IPS-18a (cell line): ENCODE results near the gene VGF.
"Not testable (repeated sequence)": the region's sequence is repeated elsewhere in the genome, so short reads cannot be mapped to it uniquely, and the experiment has no call there.

Source experiments
- H3K27ac ChIP-seq: one replicate; pipeline ENCODE4 v1.5.1; 2013; ENCODE audit warnings: low read length
- H3K27me3 ChIP-seq: one replicate; pipeline ENCODE4 v1.6.1; 2013; ENCODE audit warnings: mild to moderate bottlenecking, low read length; ENCODE audit not compliant: control insufficient read depth, insufficient read depth
- H3K36me3 ChIP-seq: one replicate; pipeline ENCODE4 v1.6.1; 2013; ENCODE audit warnings: low read depth, low read length; ENCODE audit not compliant: control insufficient read depth
- H3K4me1 ChIP-seq: one replicate; pipeline ENCODE4 v1.6.1; 2013; ENCODE audit warnings: low read depth, low read length; ENCODE audit not compliant: control insufficient read depth
- H3K4me3 ChIP-seq: one replicate; pipeline ENCODE4 v1.5.1; 2013; ENCODE audit warnings: low read length
- H3K9ac ChIP-seq: one replicate; pipeline ENCODE4 v1.6.1; 2013; ENCODE audit warnings: mild to moderate bottlenecking, low read length, moderate library complexity
- H3K9me3 ChIP-seq: one replicate; pipeline ENCODE4 v1.6.1; 2013; ENCODE audit warnings: low read depth, low read length; ENCODE audit not compliant: control insufficient read depth

Gene VGF

GRCh38 chr7:101201695-101202602 lies 36.6 kb upstream of the VGF start:
- H3K4me1 ChIP-seq: peaks cover 8% of the 10 kb centered on the region
- H3K9ac ChIP-seq: no peak overlapping the region
- no peaks in the 10 kb centered on the region for H3K27me3 ChIP-seq
- no peaks in the 10 kb centered on the region for H3K9me3 ChIP-seq
- no peak overlapping the region for H3K4me3 ChIP-seq
- H3K27ac ChIP-seq: no peak overlapping the region
- no peaks in the 10 kb centered on the region for H3K36me3 ChIP-seq

DNA sequence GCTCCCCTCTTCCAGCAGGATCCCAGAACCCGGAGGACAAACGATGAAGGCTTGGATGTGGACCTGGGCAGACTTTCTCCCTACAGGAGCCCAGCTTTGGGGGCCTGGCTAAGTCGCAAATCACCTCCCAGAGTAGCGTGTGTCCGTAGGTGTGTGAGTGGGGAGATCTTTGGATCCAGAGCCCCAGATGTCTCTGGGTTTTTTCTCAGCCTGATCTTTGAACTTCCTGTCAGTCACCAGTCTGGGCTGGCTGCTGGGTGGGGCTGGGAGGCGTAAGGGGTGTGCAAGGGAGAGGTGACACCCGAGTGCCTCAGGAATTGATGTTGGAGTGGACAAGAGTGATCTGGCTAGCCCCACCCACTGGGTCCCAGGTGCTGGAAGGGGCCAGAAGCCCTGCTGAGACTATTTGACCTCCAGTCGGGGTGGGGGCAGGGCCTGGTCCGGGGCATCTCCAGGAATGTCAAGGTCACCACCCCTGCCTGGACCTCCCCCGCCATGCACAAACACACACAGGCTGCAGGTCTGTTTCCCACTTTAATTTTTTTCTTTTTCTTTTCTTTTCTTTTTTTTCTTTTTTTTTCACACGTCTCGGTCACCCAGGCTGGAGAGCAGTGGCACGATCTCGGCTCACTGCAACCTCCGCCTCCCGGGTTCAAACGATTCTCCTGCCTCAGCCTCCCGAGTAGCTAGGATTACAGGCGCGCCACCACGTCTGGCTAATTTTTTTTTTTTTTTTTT lies 35.7 kb upstream of the VGF start, which contains the start of gene MOGAT3:
Gene MOGAT3, minus strand, starts transcription at position 175 of the 738 bp plus-strand sequence. CDS start 182 bp downstream, outside the sequence.
- H3K9ac ChIP-seq: no peak within 1 kb of the TSS

DNA sequence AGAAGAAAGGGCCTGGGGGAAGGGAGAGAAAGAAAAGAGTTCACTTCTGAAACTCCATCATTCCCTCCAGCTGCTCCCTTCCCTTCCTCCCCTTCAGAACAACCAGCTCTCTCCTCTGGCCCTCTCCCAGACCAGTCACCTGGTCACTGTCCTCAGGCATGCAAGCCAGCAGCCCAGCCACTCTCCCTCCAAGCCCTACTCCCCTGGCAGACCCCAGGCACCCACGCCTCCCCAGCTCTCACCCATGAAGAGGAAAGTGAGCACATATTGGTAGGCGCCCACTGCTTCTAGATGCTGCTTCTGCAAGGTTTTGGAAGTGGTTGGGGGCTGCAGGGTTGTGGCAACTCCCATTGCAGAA lies 35.1 kb upstream of the VGF start:
- H3K36me3 ChIP-seq: no peaks in the 10 kb centered on the region
- peaks cover 8% of the 10 kb centered on the region for H3K4me1 ChIP-seq
- H3K9me3 ChIP-seq: no peaks in the 10 kb centered on the region
- H3K4me3 ChIP-seq: no peak overlapping the region
- no peak overlapping the region for H3K27ac ChIP-seq
- H3K9ac ChIP-seq: no peak overlapping the region
- H3K27me3 ChIP-seq: no peaks in the 10 kb centered on the region

More for the DNA sequence above, 35.7 kb upstream of the VGF start, which contains the start of gene MOGAT3:
- no peaks in the 10 kb centered on the region for H3K27me3 ChIP-seq
- peaks cover 8% of the 10 kb centered on the region for H3K4me1 ChIP-seq
- no peaks in the 10 kb centered on the region for H3K36me3 ChIP-seq
- H3K9me3 ChIP-seq: no peaks in the 10 kb centered on the region
- no peak within 1 kb of the TSS for H3K27ac ChIP-seq
- no peak within 1 kb of the TSS for H3K4me3 ChIP-seq

GRCh38 chr7:101199522-101199921 lies 34.2 kb upstream of the VGF start:
- not testable (repeated sequence) for H3K27me3 ChIP-seq, H3K4me1 ChIP-seq, H3K4me3 ChIP-seq, H3K36me3 ChIP-seq, H3K9me3 ChIP-seq, H3K27ac ChIP-seq, H3K9ac ChIP-seq

GRCh38 chr7:101198476-101198875 lies 33.1 kb upstream of the VGF start:
- Histone ChIP-seq H3K9me3 (no peaks in the 10 kb centered on the region), H3K36me3 (no peaks in the 10 kb centered on the region), H3K9ac (no peak overlapping the region), H3K27ac (no peak overlapping the region), H3K4me1 (peaks cover 8% of the 10 kb centered on the region), H3K4me3 (no peak overlapping the region), H3K27me3 (no peaks in the 10 kb centered on the region)

DNA sequence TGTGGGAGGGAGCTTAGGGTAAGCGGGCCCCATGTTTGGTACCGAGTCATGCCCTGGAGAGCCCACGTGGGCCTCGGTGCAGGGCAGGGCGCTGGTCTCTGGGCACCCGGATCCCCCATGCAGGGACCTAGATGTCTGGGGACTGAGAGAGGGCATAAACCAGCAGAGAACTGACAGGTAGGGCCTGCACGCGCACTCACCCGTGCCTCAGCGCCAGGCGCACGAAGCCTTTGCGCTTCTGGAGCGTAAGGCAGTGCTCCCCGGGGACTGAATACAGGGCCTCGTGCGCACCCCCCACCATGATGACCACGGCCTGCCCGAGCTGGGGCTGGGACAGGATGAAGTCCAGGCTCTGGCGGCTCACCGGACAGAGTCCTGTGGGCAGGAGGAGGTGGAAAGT lies 32.6 kb upstream of the VGF start:
- no peak overlapping the region for H3K27ac ChIP-seq
- H3K9ac ChIP-seq: no peak overlapping the region
- H3K4me1 ChIP-seq: peaks cover 8% of the 10 kb centered on the region
- no peaks in the 10 kb centered on the region for H3K27me3 ChIP-seq
- no peaks in the 10 kb centered on the region for H3K9me3 ChIP-seq
- H3K4me3 ChIP-seq: no peak overlapping the region
- no peaks in the 10 kb centered on the region for H3K36me3 ChIP-seq

DNA sequence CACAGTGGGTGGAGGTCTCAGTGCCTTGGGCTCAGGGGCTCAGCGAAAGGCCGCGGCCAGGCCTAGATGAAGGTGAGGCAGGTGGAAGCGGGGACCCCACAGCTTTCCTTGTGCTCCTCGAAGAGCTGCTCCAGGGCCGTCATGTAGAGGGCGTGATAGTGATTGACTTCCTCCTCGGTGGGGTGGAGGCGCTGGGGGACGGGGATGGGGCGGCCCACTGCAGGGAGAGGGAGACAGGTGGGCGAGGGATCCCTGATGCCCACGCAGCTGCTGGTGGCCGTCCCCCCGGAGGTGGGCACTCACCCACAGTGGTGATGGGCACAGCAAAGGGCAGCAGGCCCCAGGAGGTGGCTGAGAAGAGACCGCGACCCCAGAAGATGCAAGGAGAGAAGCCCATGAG lies 30.5 kb upstream of the VGF start:
- Histone ChIP-seq H3K9me3 (no peaks in the 10 kb centered on the region), H3K4me1 (peaks cover 5% of the 10 kb centered on the region), H3K36me3 (no peaks in the 10 kb centered on the region), H3K4me3 (no peak overlapping the region), H3K27ac (no peak overlapping the region), H3K9ac (no peak overlapping the region), H3K27me3 (no peaks in the 10 kb centered on the region)

DNA sequence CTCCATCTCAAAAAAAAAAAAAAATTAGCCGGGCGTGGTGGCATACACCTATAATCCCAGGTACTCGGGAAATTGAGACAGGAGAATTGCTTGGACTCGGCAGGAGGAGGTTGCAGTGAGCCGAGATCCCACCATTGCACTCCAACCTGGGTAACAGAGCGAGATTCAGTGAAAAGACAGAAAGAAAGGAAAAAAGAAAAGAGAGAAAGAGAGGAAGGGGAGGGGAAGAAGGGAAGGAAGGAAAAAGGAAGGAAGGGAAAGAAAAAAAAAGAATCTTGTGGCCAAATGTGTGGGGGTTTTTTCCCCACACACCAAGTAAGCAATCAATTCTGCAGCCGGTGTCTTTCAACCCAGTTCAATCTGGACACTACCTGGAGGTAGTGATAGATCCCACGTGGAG lies 23.7 kb upstream of the VGF start:
- Histone ChIP-seq H3K9me3 (no peaks in the 10 kb centered on the region), H3K36me3 (no peaks in the 10 kb centered on the region), H3K4me3 (no peak overlapping the region), H3K27me3 (no peaks in the 10 kb centered on the region), H3K9ac (no peak overlapping the region), H3K27ac (no peak overlapping the region), H3K4me1 (no peaks in the 10 kb centered on the region)

GRCh38 chr7:101186844-101187428 lies 21.6 kb upstream of the VGF start:
- H3K27me3 ChIP-seq: no peaks in the 10 kb centered on the region
- H3K27ac ChIP-seq: no peak overlapping the region
- no peak overlapping the region for H3K9ac ChIP-seq
- no peaks in the 10 kb centered on the region for H3K9me3 ChIP-seq
- H3K36me3 ChIP-seq: no peaks in the 10 kb centered on the region
- H3K4me1 ChIP-seq: peaks cover 3% of the 10 kb centered on the region
- no peak overlapping the region for H3K4me3 ChIP-seq

DNA sequence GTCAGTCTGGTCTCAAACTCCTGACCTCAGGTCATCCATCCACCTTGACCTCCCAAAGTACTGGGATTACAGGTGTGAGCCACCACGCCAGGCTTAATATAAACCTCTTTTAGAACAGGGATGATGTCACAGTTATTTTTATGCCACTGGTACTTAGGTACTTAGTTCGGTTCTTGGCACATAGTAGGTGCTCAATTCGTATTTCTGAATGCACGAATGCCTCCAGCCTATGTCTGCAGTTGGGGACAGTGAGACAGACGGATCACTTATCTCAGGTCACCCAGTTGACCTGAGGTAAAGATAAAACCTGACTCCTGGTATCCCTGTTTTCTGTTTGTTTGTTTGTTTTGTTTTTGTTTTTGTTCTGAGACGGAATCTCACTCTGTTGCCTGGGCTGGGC lies 20.8 kb upstream of the VGF start:
- H3K9me3 ChIP-seq: no peaks in the 10 kb centered on the region

DNA sequence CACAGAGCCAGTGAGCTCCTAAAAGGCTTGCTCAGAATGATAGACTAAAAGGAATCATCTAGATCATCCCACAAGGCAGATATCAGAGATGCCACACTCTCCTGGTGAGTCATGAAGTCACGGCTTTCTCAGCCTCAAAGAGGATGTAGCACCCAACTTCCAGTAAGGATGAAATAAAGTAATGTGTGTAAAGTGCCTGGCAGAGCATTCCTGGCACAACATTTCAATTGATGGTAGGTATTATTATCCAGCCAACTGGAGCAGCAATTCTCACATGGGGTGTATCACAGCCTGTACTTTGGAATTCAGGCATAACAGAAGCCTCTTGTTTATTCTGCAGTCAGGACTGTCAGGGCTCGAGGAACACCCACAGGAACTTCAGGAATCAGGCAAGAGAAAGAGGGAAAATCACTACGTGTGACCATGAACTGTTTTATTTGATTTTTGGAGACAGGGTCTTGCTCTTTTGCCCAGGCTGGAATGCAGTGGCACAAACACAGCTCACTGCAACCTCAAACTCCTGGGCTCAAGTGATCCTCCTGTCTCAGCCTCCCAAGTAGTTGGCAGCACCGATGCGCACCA lies 20.0 kb upstream of the VGF start:
- Histone ChIP-seq H3K27me3 (peaks cover 10% of the 10 kb centered on the region), H3K36me3 (no peaks in the 10 kb centered on the region), H3K4me3 (no peak overlapping the region), H3K9me3 (no peaks in the 10 kb centered on the region), H3K4me1 (peaks cover 8% of the 10 kb centered on the region), H3K9ac (no peak overlapping the region), H3K27ac (no peak overlapping the region)

More for the DNA sequence above, 20.8 kb upstream of the VGF start:
- Histone ChIP-seq H3K36me3 (no peaks in the 10 kb centered on the region), H3K4me3 (no peak overlapping the region), H3K27ac (no peak overlapping the region), H3K27me3 (peaks cover 1% of the 10 kb centered on the region), H3K9ac (no peak overlapping the region), H3K4me1 (peaks cover 4% of the 10 kb centered on the region)
